PC-9 (cell line): ENCODE data around the gene DUS1L. TPM values are rescaled to one million over a fixed set of nuclear protein-coding genes. Genes with fewer than 3 reads are reported as not detected.

ENCODE experiments used
- BruUV-seq: library from RNA; stranded (reverse); fragments of 400-500 nt; replicated peaks from 2 replicates; lab custom pipeline; 2021; lab: Mats Ljungman, UMichigan
- CTCF ChIA-PET: fragments of 300-600 bp; sonication (Branson Sonifier 250); formaldehyde crosslinking; loops from one replicate; lab custom pipeline; 2022; ENCODE audit warnings: antibody characterized with exemption; lab: Charles Lee
- POLR2A ChIA-PET: fragments of 300-600 bp; sonication (Branson Sonifier 250); formaldehyde crosslinking; loops from one replicate; lab custom pipeline; 2022; ENCODE audit warnings: antibody characterized with exemption; ENCODE audit not compliant: unreplicated experiment; lab: Charles Lee
- DNase-seq, 2 experiments: peaks; one replicate each; pipeline versions ENCODE4 v3.0.0 to v3.0.0-alpha.2; 2015 to 2022; ENCODE audit warnings: mixed read lengths in 1 of 2
- H2AFZ ChIP-seq: fragments of 200-600 bp; sonication (generic); 2 replicates; pipeline ENCODE4 v1.8.1; 2017; ENCODE audit warnings: antibody characterized with exemption
- H3F3A ChIP-seq: fragments of 200-600 bp; sonication (generic); 2 replicates; pipeline ENCODE4 v1.8.1; 2017; ENCODE audit warnings: antibody characterized with exemption, mild to moderate bottlenecking, low read depth; ENCODE audit not compliant: insufficient read depth
- H3K27ac ChIP-seq: fragments of 200-600 bp; sonication (generic); 2 replicates; pipeline ENCODE4 v1.6.1; 2016; ENCODE audit warnings: mixed run types
- H3K27me3 ChIP-seq: fragments of 200-600 bp; sonication (generic); 2 replicates; pipeline ENCODE4 v1.6.1; 2016; ENCODE audit warnings: low read depth, mixed run types; ENCODE audit not compliant: insufficient read depth
- H3K36me3 ChIP-seq: fragments of 200-600 bp; sonication (generic); 2 replicates; pipeline ENCODE4 v1.6.1; 2016; ENCODE audit warnings: low read depth, mixed run types
- H3K4me1 ChIP-seq: fragments of 200-600 bp; sonication (generic); replicated peaks from 2 replicates; pipeline ENCODE4 v1.6.1; 2016; ENCODE audit warnings: mixed run types; ENCODE audit not compliant: insufficient read depth
- H3K4me2 ChIP-seq: fragments of 200-600 bp; sonication (generic); 2 replicates; pipeline ENCODE4 v1.6.1; 2017; ENCODE audit warnings: mixed run types
- H3K4me3 ChIP-seq: fragments of 200-600 bp; sonication (generic); 2 replicates; pipeline ENCODE4 v1.6.1; 2016; ENCODE audit warnings: mixed run types
- H3K79me2 ChIP-seq: fragments of 200-600 bp; sonication (generic); 2 replicates; pipeline ENCODE4 v1.6.1; 2017; ENCODE audit warnings: low read depth, mixed run types
- H3K9me2 ChIP-seq: fragments of 200-600 bp; sonication (generic); 2 replicates; pipeline ENCODE4 v1.8.1; 2017; ENCODE audit warnings: mild to moderate bottlenecking; ENCODE audit not compliant: insufficient read depth
- H3K9me3 ChIP-seq: fragments of 200-600 bp; sonication (generic); 2 replicates; pipeline ENCODE4 v1.8.1; 2016; ENCODE audit warnings: low read depth; ENCODE audit not compliant: insufficient read depth
- H4K20me1 ChIP-seq: fragments of 200-600 bp; sonication (generic); 2 replicates; pipeline ENCODE4 v1.8.1; 2017; ENCODE audit not compliant: insufficient read depth
- EZH2 ChIP-seq: fragments of 200-600 bp; sonication (generic); IDR thresholded peaks from 2 replicates; pipeline ENCODE4 v1.8.0; 2017; ENCODE audit warnings: antibody characterized with exemption, low read depth
- intact Hi-C: fragments of 100-400 bp; cut with micrococcal nuclease; formaldehyde crosslinking; loops from one replicate; pipeline ENCODE4 v1.10.0; 2022; ENCODE audit not compliant: unreplicated experiment
- total RNA-seq: library from RNA; stranded (reverse); gene quantifications from 2 replicates; pipeline ENCODE4 v1.2.3, GENCODE V29; 2021
- TF ChIP-seq, protein P1 (sequence below): fragments of 200-600 bp; sonication (generic); conservative IDR thresholded peaks from 2 replicates; pipeline ENCODE4 v1.6.1; 2017; ENCODE audit warnings: mixed run types, antibody characterized with exemption, mild to moderate bottlenecking, moderate library complexity

DUS1L gene
- total RNA-seq, 1 experiment from 2014 or later: 138 TPM

DNA sequence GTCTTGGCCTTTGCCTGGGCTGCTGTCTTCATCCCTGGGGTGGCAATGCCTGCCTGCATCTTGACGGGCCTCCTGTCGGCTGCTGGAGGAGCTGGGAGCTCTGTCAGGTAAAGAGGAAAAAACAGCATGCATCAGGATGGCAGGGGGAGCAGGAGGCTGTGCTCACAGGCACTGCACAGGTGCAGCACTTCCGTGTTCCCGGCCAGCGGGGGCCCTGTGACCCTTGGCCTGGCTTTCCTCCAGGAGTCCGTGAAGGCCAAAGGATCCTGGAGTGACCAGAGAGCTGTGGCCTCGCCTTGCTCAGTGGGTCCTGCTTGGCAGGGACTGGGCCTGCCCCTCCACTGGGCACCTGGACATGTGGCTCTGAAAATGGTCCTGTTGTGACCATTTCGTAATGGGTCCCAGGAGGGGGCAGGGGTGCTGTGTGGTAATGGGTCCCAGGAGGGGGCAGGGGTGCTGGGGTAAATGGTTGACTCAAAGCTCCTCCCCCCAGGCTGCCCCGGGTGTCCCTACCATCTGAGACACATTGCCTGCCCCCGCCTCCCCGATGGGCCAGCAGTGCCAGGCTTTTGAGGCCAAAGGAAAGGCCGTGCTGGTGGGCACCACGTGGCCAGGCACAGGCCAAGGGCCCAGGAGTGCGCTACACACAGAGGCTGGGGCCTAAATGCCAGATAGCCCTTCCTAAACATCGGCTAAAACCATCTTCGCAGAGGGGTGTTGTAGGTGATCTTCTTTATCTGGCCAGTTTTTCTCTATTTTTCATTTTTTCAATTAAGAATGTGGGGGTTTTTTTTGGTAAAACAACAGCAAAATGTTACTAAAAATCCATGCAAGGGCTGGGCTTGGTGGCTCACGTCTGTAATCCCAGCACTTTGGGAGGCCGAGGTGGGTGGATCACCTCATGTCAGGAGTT lies 36.4 kb upstream of the DUS1L start:
- H4K20me1 ChIP-seq: peaks cover under 1% of the 10 kb centered on the region; the same call in 1 of the 2 replicates
- intact Hi-C loops: loop anchor here (10.0 kb wide), 2 partner anchors 207 to 233 kb away; partner anchors contain the start of genes ALYREF, ANAPC11 and SECTM1

DNA sequence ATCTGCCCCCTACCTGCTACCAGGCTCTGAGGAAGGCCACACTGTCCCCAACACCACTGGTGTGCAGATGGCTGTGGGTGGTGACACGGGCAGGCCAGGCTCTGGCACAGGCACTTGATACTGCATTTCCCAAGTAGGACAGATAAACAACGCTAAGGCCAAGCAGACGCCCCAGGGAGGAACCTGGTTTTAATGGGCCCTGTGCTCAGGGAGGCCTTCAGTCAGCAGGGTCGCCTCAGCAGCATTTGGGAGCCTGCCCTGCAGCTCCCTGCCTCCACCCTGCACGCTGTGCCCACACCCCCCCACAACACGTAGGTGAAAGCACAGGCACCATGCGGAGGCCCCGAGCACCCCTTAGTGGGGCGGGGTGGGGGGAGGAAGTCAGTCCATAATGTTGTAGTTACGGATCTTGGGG lies 35.7 kb upstream of the DUS1L start:
- H3K79me2 ChIP-seq: peaks cover 26% of the 10 kb centered on the region
- no TSS peak for BruUV-seq
- TF ChIP-seq, protein P1, sequence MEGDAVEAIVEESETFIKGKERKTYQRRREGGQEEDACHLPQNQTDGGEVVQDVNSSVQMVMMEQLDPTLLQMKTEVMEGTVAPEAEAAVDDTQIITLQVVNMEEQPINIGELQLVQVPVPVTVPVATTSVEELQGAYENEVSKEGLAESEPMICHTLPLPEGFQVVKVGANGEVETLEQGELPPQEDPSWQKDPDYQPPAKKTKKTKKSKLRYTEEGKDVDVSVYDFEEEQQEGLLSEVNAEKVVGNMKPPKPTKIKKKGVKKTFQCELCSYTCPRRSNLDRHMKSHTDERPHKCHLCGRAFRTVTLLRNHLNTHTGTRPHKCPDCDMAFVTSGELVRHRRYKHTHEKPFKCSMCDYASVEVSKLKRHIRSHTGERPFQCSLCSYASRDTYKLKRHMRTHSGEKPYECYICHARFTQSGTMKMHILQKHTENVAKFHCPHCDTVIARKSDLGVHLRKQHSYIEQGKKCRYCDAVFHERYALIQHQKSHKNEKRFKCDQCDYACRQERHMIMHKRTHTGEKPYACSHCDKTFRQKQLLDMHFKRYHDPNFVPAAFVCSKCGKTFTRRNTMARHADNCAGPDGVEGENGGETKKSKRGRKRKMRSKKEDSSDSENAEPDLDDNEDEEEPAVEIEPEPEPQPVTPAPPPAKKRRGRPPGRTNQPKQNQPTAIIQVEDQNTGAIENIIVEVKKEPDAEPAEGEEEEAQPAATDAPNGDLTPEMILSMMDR: no peak
- no peak for TF ChIP-seq EZH2
- peaks cover 8% of the 10 kb centered on the region for H4K20me1 ChIP-seq
- peak overlapping the region; percentile 34; the same call in 1 of the 2 replicates for H3K4me2 ChIP-seq
- ChIA-PET POLR2A (no interaction called here), CTCF (interaction anchor here (0.6 kb wide), 1 partner anchor 30 kb away, joined by 5 read pairs; no protein-coding TSS in a partner anchor)
- no peaks in the 10 kb centered on the region for H3K27me3 ChIP-seq
- no peak overlapping the region for H3K27ac ChIP-seq
- intact Hi-C loops: loop anchor here (10.0 kb wide), 2 partner anchors 207 to 233 kb away; partner anchors contain the start of genes ALYREF, ANAPC11 and SECTM1
- no peaks in the 10 kb centered on the region for H3K9me2 ChIP-seq
- H3K9me3 ChIP-seq: no peaks in the 10 kb centered on the region
- H2AFZ ChIP-seq: no peak overlapping the region
- DNase-seq: no peak
- peaks cover 36% of the 10 kb centered on the region for H3F3A ChIP-seq
- no peaks in the 10 kb centered on the region for H3K36me3 ChIP-seq
- H3K4me1 ChIP-seq: peaks cover 68% of the 10 kb centered on the region
- H3K4me3 ChIP-seq: no peak overlapping the region

More for the DNA sequence above, 36.4 kb upstream of the DUS1L start:
- BruUV-seq: no TSS peak
- no peaks in the 10 kb centered on the region for H3K27me3 ChIP-seq
- H3K79me2 ChIP-seq: peaks cover 19% of the 10 kb centered on the region
- ChIA-PET POLR2A (interaction anchor here (0.7 kb wide), 1 partner anchor 54 kb away, joined by 3 read pairs; no protein-coding TSS in a partner anchor), CTCF (no interaction called here)
- peak overlapping the region; percentile 34 for H3K4me2 ChIP-seq
- H3K4me3 ChIP-seq: no peak overlapping the region
- H3K9me3 ChIP-seq: no peaks in the 10 kb centered on the region
- DNase-seq: peak; percentile 49 to 58
- peaks cover 42% of the 10 kb centered on the region for H3F3A ChIP-seq
- no peak overlapping the region for H2AFZ ChIP-seq
- H3K27ac ChIP-seq: peak overlapping the region; percentile 29; the same call in 1 of the 2 replicates
- peaks cover 73% of the 10 kb centered on the region for H3K4me1 ChIP-seq
- no peak for TF ChIP-seq EZH2
- TF ChIP-seq, protein P1: no peak
- no peaks in the 10 kb centered on the region for H3K9me2 ChIP-seq
- no peaks in the 10 kb centered on the region for H3K36me3 ChIP-seq

DNA sequence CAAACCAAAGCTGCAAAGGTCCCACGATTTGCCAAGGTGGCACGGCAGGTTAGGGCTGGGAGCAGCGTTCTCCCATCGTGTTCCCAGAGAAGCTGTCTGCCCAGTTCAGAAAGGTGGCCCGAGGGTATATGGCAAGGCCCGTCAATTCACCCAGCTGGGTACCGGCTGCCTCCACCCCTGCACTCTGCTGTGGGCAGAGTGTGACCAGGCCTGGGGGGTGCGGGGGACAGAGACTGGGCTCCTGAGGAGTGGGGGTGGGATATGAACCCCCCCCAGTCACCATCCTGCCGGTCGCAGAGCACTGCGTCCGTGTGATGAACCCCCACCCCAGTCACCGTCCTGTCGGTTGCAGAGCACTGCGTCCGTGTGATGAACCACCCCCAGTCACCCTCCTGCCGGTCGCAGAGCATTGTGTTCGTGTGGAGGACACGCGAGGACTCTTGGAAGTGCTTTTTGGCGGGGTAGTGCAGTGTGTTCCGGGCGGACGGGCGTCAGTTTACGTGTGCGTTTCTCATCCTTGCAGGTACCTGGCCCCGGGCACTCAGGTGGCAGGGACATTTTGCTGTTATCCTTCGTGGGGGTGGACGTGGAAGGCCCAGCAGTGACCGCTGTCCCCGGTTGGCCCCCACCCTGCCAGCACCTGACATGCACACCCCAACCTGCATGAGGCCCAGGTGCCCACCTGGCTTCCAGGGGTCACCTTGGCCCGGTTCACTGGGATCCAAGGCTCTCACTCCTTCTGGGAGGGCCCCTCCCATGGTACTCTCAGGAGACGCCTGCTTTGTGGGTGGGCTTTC lies 35.1 kb upstream of the DUS1L start:
- H3K4me3 ChIP-seq: no peak overlapping the region
- ChIA-PET CTCF (interaction anchor here (0.6 kb wide), 1 partner anchor 31 kb away, joined by 5 read pairs; no protein-coding TSS in a partner anchor), POLR2A (no interaction called here)
- no peaks in the 10 kb centered on the region for H3K27me3 ChIP-seq
- no peak for TF ChIP-seq EZH2
- TF ChIP-seq, protein P1: no peak
- no TSS peak for BruUV-seq
- H3K9me3 ChIP-seq: no peaks in the 10 kb centered on the region
- H3K79me2 ChIP-seq: peaks cover 32% of the 10 kb centered on the region
- no peaks in the 10 kb centered on the region for H3K36me3 ChIP-seq
- H3K9me2 ChIP-seq: no peaks in the 10 kb centered on the region
- H2AFZ ChIP-seq: no peak overlapping the region
- H4K20me1 ChIP-seq: peaks cover 14% of the 10 kb centered on the region
- intact Hi-C loops: loop anchor here (10.0 kb wide), 2 partner anchors 206 to 234 kb away; partner anchors contain the start of genes ALYREF, ANAPC11 and SECTM1
- peak overlapping the region; percentile 88 for H3K27ac ChIP-seq
- peak overlapping the region; percentile 84; the same call in 1 of the 2 replicates for H3K4me2 ChIP-seq
- no peak for DNase-seq
- H3K4me1 ChIP-seq: peaks cover 64% of the 10 kb centered on the region
- peaks cover 32% of the 10 kb centered on the region for H3F3A ChIP-seq
